GM18867 (cell line): ENCODE measurements around the gene CISD1.

Source experiments
- ATAC-seq: cut with Tn5 transposase; IDR thresholded peaks from one replicate; pipeline ENCODE4 v1.9.1; 2021; ENCODE audit warnings: mild to moderate bottlenecking, moderate library complexity; ENCODE audit not compliant: unreplicated experiment

The CISD1 gene

DNA sequence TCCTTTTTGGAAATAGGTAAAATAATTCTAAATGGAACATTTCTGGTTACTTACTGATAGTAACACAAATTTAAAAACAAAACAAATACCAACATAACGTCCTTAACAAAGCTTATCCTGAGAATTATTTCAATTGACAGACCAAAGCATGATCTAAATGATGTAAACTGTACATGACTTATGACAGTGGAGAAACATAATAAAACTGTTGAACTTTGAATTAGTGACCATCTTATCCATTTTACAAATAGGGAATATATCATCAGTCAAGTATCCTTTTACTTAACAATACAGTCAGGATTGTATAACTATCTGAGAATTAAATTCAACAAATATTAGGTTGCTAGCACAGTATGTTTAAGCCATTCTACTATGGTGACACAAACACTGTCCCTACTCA, 3.7 kb upstream of the CISD1 start:
- no peak for ATAC-seq

DNA sequence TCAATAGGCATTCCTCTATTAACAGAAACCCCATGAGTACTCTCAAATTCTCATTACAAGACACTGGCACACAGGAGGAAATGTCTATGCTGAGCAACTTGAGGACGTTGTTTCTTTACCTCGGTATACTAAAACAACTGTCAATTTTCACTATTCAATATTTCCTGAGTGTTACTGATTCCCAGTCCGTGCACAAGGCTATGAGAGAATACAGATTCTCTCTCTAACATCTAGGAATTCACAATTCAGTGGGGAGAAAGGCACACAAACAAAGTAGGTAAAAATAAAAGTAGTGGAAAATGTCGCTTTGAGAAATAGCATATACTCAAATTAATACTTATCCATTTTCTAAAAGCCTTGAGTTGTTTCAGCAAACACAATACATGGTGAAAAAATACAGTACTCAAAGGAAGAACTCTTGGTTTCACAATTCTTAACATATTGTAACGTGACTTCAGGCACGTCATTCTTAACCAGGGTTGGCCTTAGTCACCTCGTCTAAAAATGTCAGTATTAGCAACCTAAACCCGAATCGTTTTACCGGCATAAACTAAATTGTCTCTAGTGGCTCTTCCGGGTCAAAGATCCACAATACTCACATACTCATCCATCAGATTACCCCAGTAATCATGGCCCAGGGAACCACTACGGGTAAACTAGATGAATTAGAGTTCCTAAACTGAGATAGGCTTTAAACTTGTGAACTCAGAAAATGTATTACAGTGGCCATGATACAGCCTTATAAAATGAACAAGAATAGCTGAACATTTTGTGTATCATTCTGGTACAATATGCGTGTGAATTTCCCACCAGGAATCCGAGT, 2.7 kb upstream of the CISD1 start:
- ATAC-seq = peak; percentile 20

DNA sequence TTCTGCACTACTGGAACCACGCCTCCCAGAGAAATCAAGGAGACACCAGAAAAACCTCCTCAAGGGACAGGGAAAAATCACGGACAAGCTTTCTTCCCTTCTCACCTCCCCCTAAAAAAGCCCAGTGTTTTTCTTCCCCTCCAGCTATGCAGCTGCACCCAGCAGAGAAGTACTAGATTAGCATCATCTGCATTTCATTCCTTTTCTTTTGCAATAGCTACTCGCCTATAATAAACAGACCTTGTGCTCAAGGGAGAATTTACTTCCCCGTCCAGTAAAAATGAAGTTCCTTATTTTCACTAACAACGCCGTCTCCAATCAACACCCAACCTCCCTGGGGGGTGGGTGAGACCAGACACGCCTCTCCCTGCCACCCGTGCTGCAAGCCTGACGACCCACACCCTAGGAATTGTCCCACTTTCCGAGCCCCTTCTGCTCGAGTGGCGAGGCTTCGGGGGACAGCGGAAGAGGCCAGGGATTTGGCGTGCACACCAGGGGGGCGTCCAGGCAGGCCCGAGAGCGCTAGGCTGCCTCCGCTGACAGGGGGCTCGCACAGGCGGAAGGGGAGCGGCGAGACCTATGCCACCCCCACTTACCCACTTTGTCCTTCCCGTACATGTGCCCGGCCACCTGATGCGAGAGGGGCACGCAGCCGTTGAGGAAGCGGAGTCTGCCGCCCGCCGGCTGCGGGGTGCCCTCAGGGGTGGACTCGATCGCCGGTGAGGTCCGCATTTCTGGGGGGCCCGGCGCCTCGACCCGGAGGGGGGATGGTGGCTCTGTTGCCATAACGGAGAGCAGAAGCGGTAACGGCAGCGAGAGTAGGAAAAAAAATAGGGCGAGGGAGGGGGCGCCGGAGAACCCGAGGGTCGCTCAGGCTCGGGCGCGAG, 1.9 kb upstream of the CISD1 start:
- ATAC-seq = peak; percentile 13

DNA sequence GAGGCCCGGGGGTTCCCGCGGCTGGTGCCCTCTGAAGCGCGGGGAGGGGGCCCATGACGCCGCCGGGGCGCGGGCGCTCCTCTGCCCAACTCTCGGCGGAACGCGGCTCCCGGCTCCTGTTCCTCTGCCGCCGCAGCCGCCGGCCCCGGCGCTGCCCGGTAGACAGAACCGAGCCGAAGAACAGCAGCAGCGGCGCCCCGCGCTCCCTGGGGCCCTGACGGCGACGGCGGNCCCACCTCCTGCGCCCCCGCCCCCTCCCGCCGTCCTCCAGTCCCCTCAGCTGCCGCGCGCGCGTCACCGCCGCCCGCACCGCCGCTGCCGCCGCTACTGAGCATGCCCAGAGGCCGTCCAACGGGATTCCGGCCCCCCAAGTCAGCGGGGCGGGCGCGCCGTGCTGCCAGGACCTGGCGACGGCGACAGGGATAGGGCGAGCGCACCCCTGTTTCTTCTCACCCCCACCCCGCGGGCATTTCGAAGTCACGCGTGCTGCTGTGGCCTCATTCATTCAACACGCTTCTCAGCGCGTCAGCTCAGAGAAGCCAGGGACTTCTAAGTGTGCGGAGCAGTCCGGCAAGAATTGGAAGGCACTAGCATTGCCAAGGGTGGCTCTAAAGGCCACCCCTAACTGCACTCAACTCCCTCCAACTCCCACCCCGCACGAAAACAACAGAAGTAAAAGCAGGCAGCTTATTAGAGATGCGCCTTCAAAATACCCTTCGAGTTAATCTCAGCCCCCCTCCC, 1.1 kb upstream of the CISD1 start, which contains the start of gene IPMK:
IPMK (minus strand) TSS at position 182 of the 741 bp plus-strand sequence. CDS start 283 bp downstream, outside the sequence.
- ATAC-seq = peak; percentile 67

DNA sequence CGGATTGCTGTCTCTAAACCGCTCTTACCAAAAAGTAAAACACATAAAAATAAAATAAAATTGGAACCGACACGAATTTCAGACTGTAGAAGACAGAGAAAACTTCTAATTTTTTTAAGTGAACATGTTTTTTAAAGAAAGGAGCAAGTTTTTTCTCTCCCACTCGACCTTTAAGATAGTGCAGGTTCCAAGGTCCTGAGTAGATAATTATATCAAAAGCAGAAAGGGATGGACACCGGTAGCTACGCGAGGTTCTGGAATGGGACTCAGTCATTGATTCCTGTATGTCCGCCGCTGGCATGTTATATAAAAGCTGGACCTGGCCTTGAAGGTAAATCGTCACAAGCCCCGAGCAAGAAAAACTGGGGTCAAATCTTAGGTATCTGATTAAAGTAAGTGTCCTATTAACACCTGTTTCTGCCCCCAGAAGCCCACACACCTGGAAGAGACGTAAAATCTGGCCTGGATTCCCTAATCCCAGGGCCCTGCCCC, 462 bp upstream of the CISD1 start:
- peak; percentile 0 for ATAC-seq

DNA sequence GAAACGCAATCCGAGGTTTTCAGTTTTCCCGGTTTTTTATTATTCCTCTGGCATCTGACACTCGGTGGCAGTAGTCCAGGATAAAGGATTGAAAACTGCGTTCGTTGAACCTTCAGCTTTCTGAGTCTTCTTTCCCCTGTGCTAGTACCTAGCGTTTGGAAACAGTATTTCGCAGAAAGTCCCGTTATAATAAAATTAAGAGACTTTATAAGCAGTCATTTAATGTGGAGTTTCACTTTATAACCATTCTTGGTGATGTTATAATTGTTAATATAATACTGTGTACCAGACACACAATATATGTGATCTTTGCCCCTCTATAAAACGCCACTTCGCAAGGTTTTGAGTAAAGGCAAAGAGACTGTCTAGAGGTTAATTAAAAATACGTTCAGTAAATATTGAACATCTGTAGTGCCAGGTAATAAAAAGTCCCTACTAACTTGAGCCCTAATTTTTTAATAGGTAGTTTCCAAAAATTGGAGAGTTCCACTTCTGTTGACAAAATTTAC, 874 bp downstream of the CISD1 start:
- no peak for ATAC-seq

DNA sequence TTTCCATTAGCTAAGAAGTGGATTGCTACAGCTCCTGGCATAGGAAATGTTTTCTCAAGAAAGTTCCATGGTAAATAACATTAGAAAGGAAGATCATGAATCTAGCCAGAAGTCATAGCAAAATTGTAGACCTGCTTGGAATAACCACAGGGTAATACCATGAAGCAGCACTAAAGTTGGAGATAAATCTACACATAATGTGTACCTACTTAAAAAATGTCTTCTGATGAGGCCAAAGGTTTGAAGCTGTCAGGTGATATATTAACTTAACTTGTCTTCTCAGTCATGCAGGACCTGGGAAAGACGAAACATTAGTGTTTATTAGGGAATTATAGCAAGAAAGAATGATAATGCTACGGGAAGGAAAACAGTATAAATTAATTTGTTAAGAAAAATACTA, 6.3 kb downstream of the CISD1 start:
- ATAC-seq = no peak

DNA sequence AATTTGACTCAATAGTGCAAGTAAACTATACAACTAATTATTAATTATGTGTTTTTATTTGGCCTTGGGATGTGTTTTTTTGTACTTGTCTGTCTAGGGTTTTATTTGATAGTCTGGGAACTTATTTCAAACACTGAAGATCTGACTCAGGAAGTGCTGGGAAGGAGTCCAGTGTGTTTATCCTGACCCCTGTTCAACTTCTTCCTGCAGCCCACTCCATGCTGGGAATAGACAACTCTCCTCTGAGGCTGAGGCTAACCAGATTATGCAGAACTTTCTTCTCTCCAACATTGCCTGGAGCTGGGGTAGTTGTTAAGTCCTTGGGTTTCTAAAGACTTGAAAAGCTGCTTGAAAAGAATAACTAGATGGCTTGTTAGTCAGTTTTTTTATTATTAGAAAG, 6.9 kb downstream of the CISD1 start:
- ATAC-seq = no peak

DNA sequence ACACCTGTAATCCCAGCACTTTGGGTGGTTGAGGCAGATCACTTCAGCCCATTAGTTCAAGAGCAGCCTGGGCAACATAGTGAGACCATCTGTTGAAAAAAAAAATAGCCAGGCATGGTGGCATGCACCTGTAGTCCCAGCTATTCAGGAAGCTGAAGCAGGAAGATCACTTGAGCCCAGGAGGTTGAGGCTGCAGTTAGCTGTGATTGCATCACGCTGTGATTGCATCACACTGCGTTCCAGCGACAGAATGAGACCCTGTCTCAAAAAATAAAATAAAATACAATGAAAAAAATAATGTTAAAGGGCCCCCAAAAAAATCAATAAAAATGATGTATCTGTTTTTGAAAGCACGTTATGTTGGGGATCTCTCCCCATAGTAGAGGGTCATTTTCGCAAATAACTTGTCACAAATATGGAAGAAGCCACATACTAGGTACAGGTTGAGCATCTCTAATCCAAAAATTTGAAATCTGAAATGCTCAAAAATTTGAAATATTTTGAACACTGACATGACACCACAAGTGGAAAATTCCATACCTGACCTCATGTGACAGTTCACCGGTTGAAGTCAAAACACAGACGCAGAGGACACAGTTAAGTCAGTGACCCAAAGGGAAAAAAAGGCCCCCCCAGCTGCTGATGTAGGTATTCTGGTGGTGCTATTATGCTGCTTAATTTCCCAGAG, 9.5 kb downstream of the CISD1 start:
- no peak for ATAC-seq

DNA sequence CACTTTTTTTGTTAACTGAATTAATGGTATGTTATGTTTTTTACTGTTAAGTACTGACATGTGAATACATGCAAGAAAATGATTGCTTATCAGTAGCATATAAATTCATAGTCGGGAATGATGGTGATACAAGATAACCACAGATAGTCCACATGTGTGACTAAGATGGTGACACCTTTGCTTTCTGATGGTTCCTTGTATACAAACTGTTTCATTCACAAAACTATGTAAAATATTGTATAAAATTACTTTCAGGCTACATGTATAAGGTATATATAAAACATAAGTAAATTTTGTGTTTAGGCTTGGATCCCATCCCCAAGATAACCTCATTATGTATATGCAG, 10.0 kb downstream of the CISD1 start:
- ATAC-seq = no peak

DNA sequence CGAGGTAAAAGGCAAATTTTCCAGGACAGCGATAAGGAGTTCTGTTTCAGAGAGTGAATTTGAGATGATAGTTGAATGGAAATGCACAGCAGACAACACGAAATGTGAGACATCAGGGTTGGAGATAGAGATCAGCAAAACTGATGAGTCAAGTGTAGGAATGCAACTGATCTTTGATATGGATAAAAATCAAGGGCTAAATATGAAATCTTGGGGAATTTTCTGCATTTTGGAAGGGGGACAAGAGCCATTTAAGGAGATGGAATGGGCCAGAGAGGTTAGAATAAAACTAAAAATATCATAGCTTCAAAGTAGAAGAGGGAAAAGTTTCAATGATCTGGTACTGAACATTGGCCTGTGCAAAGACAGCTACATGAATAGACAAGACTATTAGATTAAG, 11.5 kb downstream of the CISD1 start:
- ATAC-seq = no peak

DNA sequence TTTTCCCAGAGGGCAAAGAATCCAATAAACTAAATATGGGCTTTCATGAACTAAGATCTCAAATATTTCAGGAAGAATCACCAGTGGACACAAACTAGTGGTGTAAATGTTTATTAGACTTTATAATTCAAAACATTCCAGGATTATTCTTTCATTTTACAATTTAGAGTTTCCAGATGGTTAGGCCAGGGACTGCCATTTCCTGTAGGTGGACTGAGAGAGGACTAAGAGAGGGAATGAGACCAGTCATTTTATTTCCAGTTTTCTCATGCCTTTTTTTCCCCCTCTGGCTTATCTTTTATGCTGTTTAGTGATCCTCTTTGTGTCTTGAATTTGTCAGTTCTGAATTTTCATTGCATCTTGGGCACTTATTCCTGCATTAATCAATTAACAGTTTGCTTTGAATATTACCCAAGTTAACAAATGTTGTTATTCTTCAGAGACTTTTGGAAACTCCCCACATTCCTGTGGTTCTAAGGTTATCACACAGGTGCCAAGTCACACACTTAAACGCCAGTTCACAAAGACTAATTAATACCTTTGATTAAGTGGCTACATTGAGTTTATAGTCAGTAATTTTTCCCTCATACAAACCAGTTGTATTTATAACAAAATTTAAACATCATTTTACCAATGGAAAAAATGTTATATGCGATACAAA, 12.3 kb downstream of the CISD1 start:
- no peak for ATAC-seq

DNA sequence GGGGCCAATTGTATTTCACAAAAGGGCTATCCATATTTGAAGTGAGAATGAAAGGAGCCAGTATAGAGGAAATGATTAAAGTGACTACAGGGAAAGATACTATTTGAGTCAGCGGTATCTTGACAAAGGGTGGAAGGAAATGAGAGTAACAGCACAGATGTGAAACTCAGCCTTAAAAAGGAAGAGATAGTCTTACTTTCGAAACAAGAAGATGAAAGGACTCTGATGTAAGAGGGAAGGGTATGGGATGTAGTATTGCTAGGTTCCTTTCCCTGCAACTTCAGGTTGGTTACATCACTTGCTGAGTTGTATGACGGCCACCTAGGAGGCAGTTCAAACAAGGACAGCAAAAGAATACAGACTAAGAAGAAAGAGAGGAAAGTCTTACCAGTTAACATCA, 13.7 kb downstream of the CISD1 start:
- peak; percentile 96 for ATAC-seq

DNA sequence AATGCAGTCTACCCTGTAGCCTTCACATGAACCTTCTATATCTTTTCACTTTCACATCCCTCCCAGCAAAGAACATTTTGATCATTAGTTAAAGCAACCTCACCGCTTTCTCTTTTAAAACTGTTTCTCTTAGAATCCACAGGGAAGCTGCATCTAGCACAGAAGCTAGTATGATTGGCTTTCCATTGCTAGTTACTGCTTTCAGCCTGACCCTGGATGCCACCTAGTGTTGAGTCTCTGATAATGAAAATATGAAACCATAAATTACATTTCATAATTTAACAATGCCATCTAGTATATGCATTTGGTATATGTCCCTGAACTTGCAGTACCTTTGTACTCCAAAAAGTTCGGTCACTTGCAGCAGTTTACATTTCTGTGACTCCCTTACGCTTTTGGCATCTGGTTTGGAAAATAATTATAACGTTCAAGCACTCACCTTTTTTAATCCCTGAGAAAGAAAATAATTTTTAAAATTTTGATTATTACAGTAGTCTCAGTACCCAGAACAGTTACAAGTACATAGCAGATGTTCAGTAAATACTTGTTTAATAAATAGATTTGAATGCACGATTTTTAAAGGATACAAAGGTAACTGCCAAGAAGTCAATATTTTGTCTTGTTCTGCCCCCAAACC, 22.7 kb downstream of the CISD1 start:
- peak; percentile 91 for ATAC-seq

DNA sequence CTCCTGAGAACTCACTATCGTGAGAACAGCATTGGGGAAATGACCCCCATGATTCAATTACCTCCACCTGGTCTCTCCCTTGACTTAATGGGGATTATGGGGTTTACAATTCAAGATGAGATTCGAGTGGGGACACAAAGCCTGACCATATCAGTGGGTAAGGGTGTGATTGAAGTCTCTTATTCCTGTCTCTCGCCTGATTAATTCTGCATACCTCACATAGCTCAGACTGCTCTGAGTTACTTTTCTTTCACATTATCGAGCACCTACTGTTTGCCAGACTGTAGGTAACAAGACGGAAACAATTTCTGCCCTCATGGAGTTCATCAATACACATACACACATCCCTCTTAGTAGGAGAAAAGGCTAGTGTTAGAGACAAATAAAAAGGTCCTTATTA, 25.0 kb downstream of the CISD1 start:
- no peak for ATAC-seq

DNA sequence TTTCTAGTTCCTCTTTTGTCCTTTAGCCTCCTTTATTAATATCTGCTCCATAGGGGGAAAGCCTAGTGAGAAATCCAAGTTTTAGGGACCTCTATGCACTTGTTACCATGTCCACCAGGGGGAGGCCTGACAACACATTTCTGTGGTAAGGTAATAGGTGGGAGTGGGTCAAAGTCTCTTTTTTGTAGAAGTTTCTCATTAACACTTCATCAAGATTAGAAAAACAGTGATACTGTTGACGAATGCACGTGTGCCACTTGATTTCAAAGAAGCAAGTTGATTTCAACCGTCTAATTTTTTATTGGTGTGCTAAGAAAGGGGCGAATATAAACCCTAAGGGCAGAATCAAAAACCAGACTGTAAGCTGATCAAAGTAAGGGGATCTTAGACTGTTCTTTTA, 30.6 kb downstream of the CISD1 start:
- peak; percentile 98 for ATAC-seq

DNA sequence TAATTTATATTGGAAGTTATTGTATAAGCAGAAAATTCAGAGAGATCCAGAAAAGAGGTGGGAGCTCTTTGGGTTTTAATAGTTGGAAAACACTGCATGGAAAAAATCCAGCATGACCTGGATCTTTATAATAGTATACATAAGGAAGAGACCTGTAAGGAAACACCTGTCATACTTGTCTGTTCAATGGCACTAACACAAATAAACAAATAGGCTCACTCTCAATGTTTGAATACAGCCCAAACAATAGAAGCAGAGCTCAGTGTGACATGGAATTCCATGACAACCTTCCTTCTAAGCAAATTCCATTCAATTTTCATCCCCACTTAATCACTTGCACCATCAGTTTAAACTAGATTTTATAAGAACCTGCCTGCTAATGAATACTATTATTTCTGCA, 31.7 kb downstream of the CISD1 start:
- no peak for ATAC-seq

DNA sequence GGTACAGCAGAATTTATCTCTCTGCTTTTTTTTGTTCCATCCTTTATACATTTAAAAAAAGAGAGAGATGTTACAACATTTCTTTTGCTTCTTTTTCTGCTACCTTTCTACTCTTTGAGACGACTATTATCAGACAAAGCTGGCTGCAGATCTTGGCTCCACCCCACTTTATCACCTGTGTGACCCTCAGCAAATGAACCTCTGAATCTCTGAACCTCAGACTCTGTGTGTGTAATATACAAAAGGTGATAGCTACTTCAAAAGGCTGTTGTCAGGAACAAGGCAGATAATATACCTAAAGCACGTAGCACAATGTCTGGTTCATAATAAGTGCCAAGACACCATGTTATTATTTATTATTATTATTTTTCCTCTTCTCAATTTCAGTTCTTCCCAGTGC, 33.3 kb downstream of the CISD1 start:
- no peak for ATAC-seq

DNA sequence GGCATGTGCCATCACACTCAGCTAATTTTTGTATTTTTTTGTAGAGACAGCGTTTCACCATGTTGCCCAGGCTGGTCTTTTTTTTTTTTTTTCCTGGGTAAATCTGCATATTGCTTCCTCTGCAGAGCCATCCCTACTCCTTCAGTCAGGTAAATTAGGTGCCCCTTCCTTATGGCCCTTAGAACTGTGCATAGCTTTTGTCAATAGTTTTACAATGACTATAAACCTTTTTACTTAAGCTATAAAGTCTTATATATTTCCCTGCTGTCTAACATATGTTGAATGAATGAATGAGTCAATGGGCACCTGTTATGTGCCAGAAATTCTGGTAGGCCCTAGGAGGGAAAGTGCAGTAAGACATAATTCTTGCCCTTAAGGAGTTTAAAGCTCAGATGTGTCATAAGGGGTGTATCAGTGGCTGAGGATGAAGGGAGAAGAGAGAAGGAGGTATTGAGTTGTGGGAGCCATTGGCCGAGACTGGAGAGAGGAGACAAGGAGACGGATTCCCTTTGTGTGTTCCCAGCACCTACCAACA, 35.2 kb downstream of the CISD1 start:
- no peak for ATAC-seq
